ENCODE data around the gene AOC2. TPM values are rescaled to one million over a fixed set of nuclear protein-coding genes. Genes with fewer than 3 reads are reported as not detected.
A peak's percentile ranks its signal among the peaks of the same experiment; 100 is the strongest.

The AOC2 gene
- total and polyA plus RNA-seq, 2 of the 8 experiments (the other 6 are each of a cell fraction or from before 2014, with no cell fraction given) = 4.2 to 4.7 TPM

DNA sequence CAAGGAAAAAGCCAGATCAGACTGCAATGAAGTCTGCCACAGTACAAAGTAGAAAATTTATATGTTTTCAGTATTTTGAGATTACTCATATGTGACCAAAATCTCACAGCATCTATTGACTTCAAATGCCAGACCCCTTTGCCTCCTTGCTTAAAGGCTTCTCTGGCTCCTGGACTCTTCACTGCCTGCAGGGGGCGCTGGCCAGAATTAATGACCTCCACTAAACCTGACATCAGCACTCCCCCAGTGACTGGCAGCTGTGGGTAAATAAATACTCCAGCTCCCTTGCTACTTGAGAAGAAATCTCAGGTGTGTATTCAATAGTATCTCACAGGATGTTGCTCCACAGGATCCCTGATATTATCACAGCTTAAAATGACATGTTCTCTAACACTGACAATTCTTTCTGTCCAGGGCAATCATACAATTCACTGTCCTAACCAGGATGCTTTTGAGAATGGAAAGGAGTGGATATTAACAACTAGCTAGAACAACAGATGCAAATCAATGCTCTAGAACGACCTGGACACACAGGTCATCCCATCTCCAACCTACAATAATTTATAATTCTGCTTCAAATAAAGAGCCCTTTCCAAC, 24.3 kb upstream of the AOC2 start:
- peak; percentile 33 to 59 for TF ChIP-seq RAD21 (IDR thresholded peaks at IDR 0.05 in 1 of 2, conservative IDR thresholded peaks at IDR 0.05 in 1 of 2; ENCODE audit: low read depth in 2 of 2, low read length in 2 of 2)
- TF ChIP-seq, protein P1, sequence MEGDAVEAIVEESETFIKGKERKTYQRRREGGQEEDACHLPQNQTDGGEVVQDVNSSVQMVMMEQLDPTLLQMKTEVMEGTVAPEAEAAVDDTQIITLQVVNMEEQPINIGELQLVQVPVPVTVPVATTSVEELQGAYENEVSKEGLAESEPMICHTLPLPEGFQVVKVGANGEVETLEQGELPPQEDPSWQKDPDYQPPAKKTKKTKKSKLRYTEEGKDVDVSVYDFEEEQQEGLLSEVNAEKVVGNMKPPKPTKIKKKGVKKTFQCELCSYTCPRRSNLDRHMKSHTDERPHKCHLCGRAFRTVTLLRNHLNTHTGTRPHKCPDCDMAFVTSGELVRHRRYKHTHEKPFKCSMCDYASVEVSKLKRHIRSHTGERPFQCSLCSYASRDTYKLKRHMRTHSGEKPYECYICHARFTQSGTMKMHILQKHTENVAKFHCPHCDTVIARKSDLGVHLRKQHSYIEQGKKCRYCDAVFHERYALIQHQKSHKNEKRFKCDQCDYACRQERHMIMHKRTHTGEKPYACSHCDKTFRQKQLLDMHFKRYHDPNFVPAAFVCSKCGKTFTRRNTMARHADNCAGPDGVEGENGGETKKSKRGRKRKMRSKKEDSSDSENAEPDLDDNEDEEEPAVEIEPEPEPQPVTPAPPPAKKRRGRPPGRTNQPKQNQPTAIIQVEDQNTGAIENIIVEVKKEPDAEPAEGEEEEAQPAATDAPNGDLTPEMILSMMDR (IDR thresholded peaks at IDR 0.05; ENCODE audit: control extremely low read depth in 1 of 3, insufficient read depth in 1 of 3, low read depth in 1 of 3, low read length in 3 of 3) = peak; percentile 76 to 83 (median 78)
- TF ChIP-seq CTBP2 (IDR thresholded peaks at IDR 0.05; ENCODE audit: borderline replicate concordance, insufficient read depth, insufficient read length, low read length) = no peak
- peak; percentile 28; the same call in 1 of the 2 replicates for TF ChIP-seq JUND (IDR thresholded peaks at IDR 0.05; ENCODE audit: low read length)
- CTCF ChIA-PET (ENCODE audit: partially characterized antibody) = interaction anchor here (0.5 to 6.8 kb wide), 31 partner anchors 11 to 380 kb away, joined by 3 to 45 read pairs (median 4); partner anchors contain the start of genes AOC3, PSME3 and RPL27

More for the DNA sequence above, 24.3 kb upstream of the AOC2 start:
- H4K5ac ChIP-seq (ENCODE audit: insufficient read length, low read depth, low read length) = no peak overlapping the region
- no peaks in the 10 kb centered on the region for H3K27me3 ChIP-seq (replicated peaks in 1 of 4; ENCODE audit: control insufficient read depth in 3 of 4, extremely low read depth in 1 of 4, insufficient read depth in 3 of 4, low read length in 3 of 4)
- H3K36me3 ChIP-seq (ENCODE audit: control insufficient read depth in 2 of 4, insufficient read depth in 4 of 4, low read length in 3 of 4) = peaks cover 9 to 46% (median 35%) of the 10 kb centered on the region in 4 experiments
- H2BK20ac ChIP-seq (ENCODE audit: low read length) = no peak overlapping the region
- H4K20me1 ChIP-seq (replicated peaks in 1 of 2; ENCODE audit: control insufficient read depth in 1 of 2, insufficient read depth in 2 of 2, low read length in 2 of 2) = no peaks in the 10 kb centered on the region
- no peak for FAIRE-seq
- no peak overlapping the region for H2BK15ac ChIP-seq (ENCODE audit: low read length)
- H3K4ac ChIP-seq (replicated peaks; ENCODE audit: insufficient read length, low read depth, low read length) = no peak overlapping the region
- no peak overlapping the region for H3K14ac ChIP-seq (ENCODE audit: insufficient read length)
- 19% methylated on average over 2 of the region's 2 CpGs; no CpG with 5 or more reads in 1 of the 2 experiments for WGBS, 2 experiments (ENCODE audit: extremely low coverage in 1 of 2, insufficient coverage in 1 of 2, insufficient read length in 1 of 2, insufficient replicate concordance in 2 of 2, low coverage in 1 of 2, low lambda C conversion rate in 2 of 2, missing lambda C conversion rate in 1 of 2)
- no peak overlapping the region for H3K4me2 ChIP-seq (ENCODE audit: insufficient read depth in 1 of 2, low read depth in 2 of 2, low read length in 2 of 2)
- no peak overlapping the region for H4K91ac ChIP-seq (replicated peaks; ENCODE audit: insufficient read length, low read length)
- H2AFZ ChIP-seq (ENCODE audit: low read length) = no peak overlapping the region
- H2BK12ac ChIP-seq (ENCODE audit: low read depth, low read length) = no peak overlapping the region
- POLR2A ChIA-PET (ENCODE audit: partially characterized antibody) = interaction anchor here (0.8 to 6.1 kb wide), 4 partner anchors 9 to 109 kb away, joined by 3 to 69 read pairs (median 4); partner anchors contain the start of gene PSME3
- H2BK5ac ChIP-seq (ENCODE audit: low read depth, low read length) = no peak overlapping the region
- no peak overlapping the region for H3K23ac ChIP-seq (ENCODE audit: insufficient read length)
- peak in 1 of 2 experiments; percentile 77 for DNase-seq (ENCODE audit: low read depth in 1 of 2, low spot score in 2 of 2)
- no peak overlapping the region for H3K27ac ChIP-seq (ENCODE audit: low read depth, low read length)
- H4K8ac ChIP-seq (ENCODE audit: extremely low read depth, insufficient read depth, low read length) = no peak overlapping the region
- H3K4me3 ChIP-seq (ENCODE audit: extremely low read depth in 1 of 4, insufficient read depth in 2 of 4, low read depth in 3 of 4, low read length in 4 of 4) = no peak overlapping the region
- H3K9ac ChIP-seq (replicated peaks in 1 of 4; ENCODE audit: extremely low read depth in 1 of 4, low read depth in 3 of 4, low read length in 3 of 4) = no peak overlapping the region
- H3K56ac ChIP-seq (replicated peaks; ENCODE audit: insufficient read length, low read depth, low read length) = no peak overlapping the region
- peaks cover 4% of the 10 kb centered on the region for H3K23me2 ChIP-seq (ENCODE audit: low read depth, low read length)
- H2BK120ac ChIP-seq (replicated peaks; ENCODE audit: low read depth, low read length) = no peak overlapping the region
- H3K79me2 ChIP-seq (ENCODE audit: control insufficient read depth in 1 of 2, insufficient read depth in 2 of 2, low read length in 2 of 2) = peaks cover 0 to 8% of the 10 kb centered on the region in 2 experiments; a peak in 2 of 4 replicates
- H3K18ac ChIP-seq (ENCODE audit: extremely low read depth, low read length) = no peak overlapping the region
- H3K4me1 ChIP-seq (replicated peaks in 1 of 4; ENCODE audit: control insufficient read depth in 3 of 4, insufficient read depth in 4 of 4, low read length in 3 of 4) = no peaks in the 10 kb centered on the region; a peak in 1 of 7 replicates
- no peak overlapping the region for H2AK5ac ChIP-seq (ENCODE audit: low read depth, low read length)
- no peaks in the 10 kb centered on the region for H3K9me3 ChIP-seq (ENCODE audit: insufficient read depth in 2 of 2, low read depth in 1 of 2, low read length in 1 of 2)
- H3K79me1 ChIP-seq (ENCODE audit: low read depth, low read length) = peaks cover 5% of the 10 kb centered on the region; the same call in 1 of the 2 replicates
